IMR-90 (cell line): ENCODE measurements around the gene HOXA10. TPM values are rescaled to one million over a fixed set of nuclear protein-coding genes. Genes with fewer than 3 reads are reported as not detected.

Experiments
- ATAC-seq: fragments of 200-7000 bp; cut with Tn5 transposase; 2 replicates; pipeline ENCODE4 v1.9.1; 2020; ENCODE audit warnings: low read depth, mild to moderate bottlenecking, moderate library complexity
- BruUV-seq: library from RNA; stranded (reverse); fragments of 400-500 nt; replicated peaks from 2 replicates; lab custom pipeline; 2021; lab: Mats Ljungman, UMichigan
- CTCF ChIA-PET: fragments of 300-600 bp; formaldehyde crosslinking; extraction: SDS; loops from one replicate; lab custom pipeline; 2021; ENCODE audit warnings: antibody characterized with exemption; lab: Yijun Ruan, JAX
- POLR2A ChIA-PET: fragments of 300-600 bp; sonication (Branson Sonifier 250); formaldehyde crosslinking; loops from one replicate; lab custom pipeline; 2022; ENCODE audit warnings: antibody characterized with exemption; ENCODE audit not compliant: unreplicated experiment; lab: Charles Lee
- DNase-seq: peaks from one replicate; pipeline ENCODE4 v3.0.0; 2013
- H2AFZ ChIP-seq: replicated peaks from 2 replicates; pipeline ENCODE3; 2013; ENCODE audit warnings: low read length, mild to moderate bottlenecking; ENCODE audit not compliant: poor library complexity
- H2AK5ac ChIP-seq: 2 replicates; pipeline ENCODE4 v1.6.1; 2013; ENCODE audit warnings: low read depth, low read length, inconsistent platforms
- H2AK9ac ChIP-seq: replicated peaks from 2 replicates; pipeline ENCODE3; 2013; ENCODE audit warnings: mild to moderate bottlenecking, low read depth, low read length, moderate library complexity; ENCODE audit not compliant: poor library complexity
- H2BK120ac ChIP-seq: 2 replicates; pipeline ENCODE4 v1.6.1; 2013; ENCODE audit warnings: low read depth, low read length, inconsistent platforms
- H2BK15ac ChIP-seq: 3 replicates; pipeline ENCODE4 v1.6.1; 2013; ENCODE audit warnings: low read depth, low read length, inconsistent platforms
- H2BK20ac ChIP-seq: 2 replicates; pipeline ENCODE4 v1.6.1; 2013; ENCODE audit warnings: low read depth, mild to moderate bottlenecking, inconsistent platforms, low read length, moderate library complexity
- H2BK5ac ChIP-seq: 2 replicates; pipeline ENCODE4 v1.6.1; 2013; ENCODE audit warnings: mild to moderate bottlenecking, low read depth, low read length, inconsistent platforms; ENCODE audit not compliant: poor library complexity, severe bottlenecking
- H3K14ac ChIP-seq: replicated peaks from 2 replicates; pipeline ENCODE4 v1.6.1; 2013; ENCODE audit warnings: low read depth, low read length, inconsistent platforms
- H3K18ac ChIP-seq: 2 replicates; pipeline ENCODE4 v1.6.1; 2013; ENCODE audit warnings: low read depth, low read length, control low read depth
- H3K23ac ChIP-seq: 2 replicates; pipeline ENCODE4 v1.6.1; 2013; ENCODE audit warnings: low read depth, low read length, inconsistent platforms
- H3K27ac ChIP-seq: 2 replicates; pipeline ENCODE4 v1.5.1; 2013; ENCODE audit warnings: mild to moderate bottlenecking, control low read depth, low read length; ENCODE audit not compliant: insufficient read depth
- H3K27me3 ChIP-seq: 2 replicates; pipeline ENCODE4 v1.6.1; 2013; ENCODE audit warnings: low read length; ENCODE audit not compliant: control insufficient read depth, insufficient read depth
- H3K36me3 ChIP-seq: 2 replicates; pipeline ENCODE4 v1.6.1; 2013; ENCODE audit warnings: low read length, mixed read lengths; ENCODE audit not compliant: control insufficient read depth, insufficient read depth
- H3K4ac ChIP-seq: 2 replicates; pipeline ENCODE4 v1.6.1; 2013; ENCODE audit warnings: low read depth, low read length, inconsistent platforms
- H3K4me1 ChIP-seq: 2 replicates; pipeline ENCODE4 v1.6.1; 2013; ENCODE audit warnings: low read length, mixed read lengths; ENCODE audit not compliant: control insufficient read depth, insufficient read depth
- H3K4me2 ChIP-seq: 2 replicates; pipeline ENCODE4 v1.6.1; 2013; ENCODE audit warnings: low read depth, mild to moderate bottlenecking, control low read depth, low read length, moderate library complexity
- H3K4me3 ChIP-seq: 2 replicates; pipeline ENCODE4 v1.5.1; 2013; ENCODE audit warnings: low read depth, mild to moderate bottlenecking, control low read depth, low read length, moderate library complexity; ENCODE audit not compliant: insufficient read depth
- H3K56ac ChIP-seq: 2 replicates; pipeline ENCODE4 v1.6.1; 2013; ENCODE audit warnings: low read length, inconsistent platforms; ENCODE audit not compliant: insufficient read depth; ENCODE audit errors: extremely low read depth
- H3K79me1 ChIP-seq, 2 experiments: 2 replicates each; pipeline ENCODE4 v1.6.1; 2013; ENCODE audit warnings: low read length in 2 of 2, inconsistent platforms in 1 of 2, low read depth in 1 of 2
- H3K9ac ChIP-seq: 2 replicates; pipeline ENCODE4 v1.6.1; 2013; ENCODE audit warnings: low read depth, low read length, control low read depth
- H3K9me1 ChIP-seq: 2 replicates; pipeline ENCODE4 v1.6.1; 2013; ENCODE audit warnings: low read length, inconsistent platforms; ENCODE audit not compliant: insufficient read depth
- H3K9me3 ChIP-seq: 2 replicates; pipeline ENCODE4 v1.6.1; 2013; ENCODE audit warnings: low read length; ENCODE audit not compliant: control insufficient read depth, insufficient read depth
- H4K20me1 ChIP-seq: 2 replicates; pipeline ENCODE4 v1.6.1; 2013; ENCODE audit warnings: low read length, inconsistent platforms; ENCODE audit not compliant: insufficient read depth
- H4K5ac ChIP-seq: 2 replicates; pipeline ENCODE4 v1.6.1; 2013; ENCODE audit warnings: mild to moderate bottlenecking, low read depth, low read length, control low read depth
- H4K8ac ChIP-seq, 2 experiments: 2 replicates each; pipeline ENCODE4 v1.6.1; 2013; ENCODE audit warnings: low read depth in 2 of 2, low read length in 2 of 2, control low read depth in 1 of 2, inconsistent platforms in 1 of 2
- H4K91ac ChIP-seq: 2 replicates; pipeline ENCODE4 v1.6.1; 2013; ENCODE audit warnings: low read depth, low read length, inconsistent platforms; ENCODE audit not compliant: insufficient read depth
- CTCF ChIP-seq: conservative IDR thresholded peaks from 2 replicates; pipeline ENCODE4 v1.5.1; 2012; ENCODE audit warnings: mild to moderate bottlenecking, low read depth, low read length, improper control_type of control experiment
- MAZ ChIP-seq: IDR thresholded peaks from 2 replicates; pipeline ENCODE4 v1.6.1; 2012; ENCODE audit warnings: low read depth, mild to moderate bottlenecking, low read length, improper control_type of control experiment, moderate library complexity, borderline replicate concordance
- POLR2A ChIP-seq: IDR thresholded peaks from 2 replicates; pipeline ENCODE4 v1.6.1; 2012; ENCODE audit warnings: mild to moderate bottlenecking, low read depth, low read length
- SMC3 ChIP-seq: fragments of 150-350 bp; IDR thresholded peaks from 2 replicates; pipeline ENCODE4 v1.6.1; 2016; ENCODE audit warnings: low read depth, mild to moderate bottlenecking, antibody characterized with exemption, low read length, moderate library complexity
- WGBS, 2 experiments: methylation state at CpG; one replicate each; pipeline versions ENCODE4 v1.1.5 to v1.1.7; 2013; ENCODE audit warnings: missing lambda C conversion rate in 2 of 2; ENCODE audit not compliant: insufficient read length in 1 of 2; ENCODE audit errors: extremely low coverage in 2 of 2; 5-methylcytosine and 5-hydroxymethylcytosine counted together
- dilution Hi-C: fragments of 300-500 bp; cut with HindIII; formaldehyde crosslinking; loops from one replicate; pipeline ENCODE4 v1.14.3; 2018; ENCODE audit warnings: low sequenced_read_pairs; ENCODE audit not compliant: unreplicated experiment
- in situ Hi-C: fragments of 300-500 bp; cut with MboI; formaldehyde crosslinking; loops from 3 replicates; pipeline ENCODE4 v1.14.3; 2019; ENCODE audit warnings: low sequenced_read_pairs, inconsistent platforms, mixed read lengths
- intact Hi-C: fragments of 100-400 bp; cut with micrococcal nuclease; formaldehyde crosslinking; loops from 2 replicates; pipeline ENCODE4 v1.10.0; 2022
- polyA plus RNA-seq, 3 experiments: library from polyadenylated mRNA; depleted of rRNA; stranded (reverse); fragments of >200 nt; gene quantifications; 2 replicates each; pipeline ENCODE4 v1.2.3, GENCODE V29; 2012; ENCODE audit warnings: low replicate concordance in 1 of 3
- total RNA-seq: library from RNA; depleted of rRNA; stranded (reverse); fragments of >200 nt; gene quantifications from 2 replicates; pipeline ENCODE4 v1.2.3, GENCODE V29; 2012
- TF ChIP-seq, protein P1 (sequence below): fragments of 150-350 bp; IDR thresholded peaks from 2 replicates; pipeline ENCODE4 v1.6.1; 2017; ENCODE audit warnings: mild to moderate bottlenecking, antibody characterized with exemption, low read length, low read depth

Gene HOXA10
- total and polyA plus RNA-seq, 2 of the 4 experiments (the other 2 are of a cell fraction), result 0.10 to 0.18 TPM

DNA sequence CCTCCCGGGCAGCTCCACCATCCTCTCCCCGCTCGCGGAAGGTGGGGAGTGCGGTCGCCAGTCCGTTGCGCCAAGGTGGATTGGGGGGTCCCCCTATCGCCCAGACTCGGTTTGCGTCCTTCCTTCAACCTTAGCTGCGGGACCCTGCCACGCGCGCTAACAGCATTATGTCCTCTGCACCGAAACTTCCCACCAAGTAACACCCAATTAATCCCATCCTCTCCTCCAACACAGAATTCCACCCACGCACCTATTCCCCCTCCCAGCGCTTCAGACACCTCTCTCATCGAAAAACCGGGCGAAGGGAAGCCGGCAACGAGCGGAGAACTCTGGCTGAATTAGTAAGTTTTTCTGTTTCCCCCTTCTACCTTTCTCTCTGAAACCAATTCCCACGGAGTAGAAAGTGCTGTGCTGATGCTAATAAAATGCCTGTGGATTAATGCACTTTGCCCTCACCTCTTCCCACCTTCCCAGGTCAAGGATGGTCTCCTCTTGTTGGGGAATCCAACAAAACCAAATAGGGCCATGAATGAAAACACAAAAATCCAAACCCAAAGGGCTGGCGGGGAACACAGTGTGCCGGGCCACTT is 22.7 kb downstream of the HOXA10 start:
- 0 out of 2 replicates have a peak overlapping the region, but pooled peaks have one; percentile 7 for H2AK5ac ChIP-seq
- peak overlapping the region; percentile 22 for H2BK5ac ChIP-seq
- 21% methylated on average over 7 of the region's 27 CpGs; no CpG with 5 or more reads in 1 of the 2 experiments for WGBS, 2 experiments
- POLR2A ChIA-PET, result no interaction called here
- no peaks in the 10 kb centered on the region for H4K20me1 ChIP-seq
- peak overlapping the region; percentile 40; the same call in 1 of the 2 replicates for H4K91ac ChIP-seq
- peak overlapping the region; percentile 81 for H3K27ac ChIP-seq
- H2AFZ ChIP-seq, result peak overlapping the region; percentile 87
- ATAC-seq, result no peak
- no peak for DNase-seq
- H2BK15ac ChIP-seq, result peak overlapping the region; percentile 9; the same call in 2 of the 3 replicates
- peak overlapping the region; percentile 54 for H3K9ac ChIP-seq
- peaks cover 3% of the 10 kb centered on the region; the same call in 1 of the 2 replicates for H3K9me1 ChIP-seq
- H3K18ac ChIP-seq, result peak overlapping the region; percentile 6; the same call in 1 of the 2 replicates
- peak overlapping the region; percentile 55 to 75; a peak in 2 of 4 replicates for H4K8ac ChIP-seq
- in situ Hi-C loops (no loop called here), dilution Hi-C loops (no loop called here), intact Hi-C loops (no loop called here)
- peak overlapping the region; percentile 46 for H4K5ac ChIP-seq
- H3K36me3 ChIP-seq, result no peaks in the 10 kb centered on the region; the same call in 1 of the 2 replicates
- H2AK9ac ChIP-seq, result peak overlapping the region; percentile 68
- peak overlapping the region; percentile 69 for H3K14ac ChIP-seq
- no peaks in the 10 kb centered on the region for H3K27me3 ChIP-seq
- peak overlapping the region; percentile 57 for H3K4ac ChIP-seq
- peak overlapping the region; percentile 57 for H2BK120ac ChIP-seq
- 0 out of 2 replicates have a peak overlapping the region, but pooled peaks have one; percentile 6 for H2BK20ac ChIP-seq
- BruUV-seq, result no TSS peak
- peaks cover 15% of the 10 kb centered on the region for H3K4me1 ChIP-seq
- peak overlapping the region; percentile 54 for H3K4me3 ChIP-seq
- peak overlapping the region; percentile 59 for H3K23ac ChIP-seq
- H3K9me3 ChIP-seq, result no peaks in the 10 kb centered on the region
- H3K4me2 ChIP-seq, result peak overlapping the region; percentile 87
- CTCF ChIA-PET, result interaction anchor here (0.6 to 1.0 kb wide), 4 partner anchors 9 to 34 kb away, joined by 3 to 5 read pairs (median 3); no protein-coding TSS in a partner anchor
- peaks cover 4 to 26% of the 10 kb centered on the region in 2 experiments; a peak in 3 of 4 replicates for H3K79me1 ChIP-seq
- peak overlapping the region; percentile 75; the same call in 1 of the 2 replicates for H3K56ac ChIP-seq
- TF ChIP-seq MAZ (no peak), POLR2A (no peak), SMC3 (no peak), CTCF (no peak)
- TF ChIP-seq, protein P1, sequence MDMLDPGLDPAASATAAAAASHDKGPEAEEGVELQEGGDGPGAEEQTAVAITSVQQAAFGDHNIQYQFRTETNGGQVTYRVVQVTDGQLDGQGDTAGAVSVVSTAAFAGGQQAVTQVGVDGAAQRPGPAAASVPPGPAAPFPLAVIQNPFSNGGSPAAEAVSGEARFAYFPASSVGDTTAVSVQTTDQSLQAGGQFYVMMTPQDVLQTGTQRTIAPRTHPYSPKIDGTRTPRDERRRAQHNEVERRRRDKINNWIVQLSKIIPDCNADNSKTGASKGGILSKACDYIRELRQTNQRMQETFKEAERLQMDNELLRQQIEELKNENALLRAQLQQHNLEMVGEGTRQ, result no peak
